Sigmoid colon (tissue), 7 donors: Measurements from ENCODE around the gene ODC1. TPM values are rescaled to one million over a fixed set of nuclear protein-coding genes. Genes with fewer than 3 reads are reported as not detected.

Source experiments
- DNase-seq: peaks from one replicate; pipeline ENCODE4 v3.0.0-alpha.2; 2019
- H3K27ac ChIP-seq, 4 donors: fragments of 200-600 bp; sonication (generic); one replicate each; pipeline ENCODE4 v1.5.1; 2016 to 2019; ENCODE audit warnings: mild to moderate bottlenecking in 1 of 4
- H3K27me3 ChIP-seq, 3 donors: fragments of 200-600 bp; sonication (generic); one replicate each; pipeline ENCODE4 v1.5.1; 2019; ENCODE audit warnings: mild to moderate bottlenecking in 1 of 3
- H3K36me3 ChIP-seq, 4 donors: fragments of 200-600 bp; sonication (generic); one replicate each; pipeline ENCODE4 v1.5.1; 2016 to 2019
- H3K4me1 ChIP-seq, 4 donors: fragments of 200-600 bp; sonication (generic); one replicate each; pipeline ENCODE4 v1.5.1; 2017 to 2019
- H3K4me3 ChIP-seq, 4 donors: fragments of 200-600 bp; sonication (generic); one replicate each; pipeline ENCODE4 v1.5.1; 2017 to 2019; ENCODE audit warnings: mild to moderate bottlenecking in 2 of 4, moderate library complexity in 1 of 4
- H3K9me3 ChIP-seq, 4 donors: fragments of 200-600 bp in 3 of 4; sonication (generic) in 3 of 4; one replicate each; pipeline versions ENCODE4 v1.5.1 to v1.6.1; 2013 to 2019
- EP300 ChIP-seq, 4 donors: sonication (generic); formaldehyde crosslinking; IDR thresholded peaks; one replicate each; pipeline ENCODE4 v1.6.1; 2017; ENCODE audit warnings: antibody characterized with exemption in 4 of 4
- POLR2A ChIP-seq, 2 donors: fragments of 450-650 bp; IDR thresholded peaks; one replicate each; pipeline ENCODE4 v1.6.1; 2016; ENCODE audit warnings: antibody characterized with exemption in 2 of 2, mild to moderate bottlenecking in 2 of 2, moderate library complexity in 2 of 2
- POLR2AphosphoS5 ChIP-seq, 4 donors: sonication (generic); formaldehyde crosslinking; IDR thresholded peaks; one replicate each; pipeline ENCODE4 v1.6.1; 2017; ENCODE audit warnings: antibody characterized with exemption in 4 of 4
- WGBS, 2 donors: extraction: QIAGEN DNeasy Blood & Tissue Kit; methylation state at CpG; one replicate each; pipeline ENCODE4 v1.1.7; 2013; 5-methylcytosine and 5-hydroxymethylcytosine counted together
- intact Hi-C: fragments of 100-400 bp; cut with DNase I; formaldehyde crosslinking; loops from one replicate; pipeline ENCODE4 v1.15.1; 2023
- polyA plus RNA-seq, 3 donors: library from polyadenylated mRNA; stranded (reverse); fragments of 200-250 nt; gene quantifications; one replicate each; pipeline ENCODE4 v1.2.3, GENCODE V29; 2013
- total RNA-seq, 4 donors: library from RNA; depleted of rRNA; stranded (reverse); fragments of >200 nt; gene quantifications; one replicate each; pipeline ENCODE4 v1.1.0, GENCODE V29; 2016
- TF ChIP-seq, protein P1 (sequence below), 4 experiments: fragments of 450-650 bp in 3 of 4; fragments of 200-600 bp in 1 of 4; IDR thresholded peaks; one replicate each; pipeline ENCODE4 v1.5.1; 2016 to 2019; ENCODE audit warnings: antibody characterized with exemption in 4 of 4, mild to moderate bottlenecking in 3 of 4, moderate library complexity in 2 of 4
- donor health status: healthy with polysubstance abuse.
- donor health status: Bipolar disorder and iron deficiency.
- donor health status: healthy.

ODC1 gene
- total and polyA plus RNA-seq, 7 donors = 34.8 to 88.2 (median 54.3) TPM

DNA sequence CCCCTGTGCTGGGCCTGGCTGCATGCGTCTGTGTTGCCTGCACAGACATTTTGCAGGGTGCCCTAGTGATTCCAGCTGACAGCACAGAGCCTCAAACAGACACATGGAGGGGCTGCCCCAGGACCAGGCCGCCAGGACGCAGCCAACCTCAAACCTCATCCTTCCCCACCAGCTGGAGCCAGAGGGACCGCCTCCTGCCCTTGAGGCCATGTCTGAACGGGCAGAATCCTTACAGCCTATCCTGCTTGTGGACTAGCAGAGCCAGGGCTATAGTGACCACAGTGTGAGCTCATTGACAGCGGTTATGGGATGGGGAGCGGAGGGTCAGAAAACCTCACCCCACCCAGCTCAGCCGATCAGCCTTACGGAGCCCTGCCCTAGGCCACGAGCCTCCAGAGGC lies 22.4 kb downstream of the ODC1 start:
- Histone ChIP-seq H3K4me1 (no peaks in the 10 kb centered on the region), H3K4me3 (no peak overlapping the region), H3K27me3 (no peaks in the 10 kb centered on the region), H3K36me3 (peaks cover 0 to 35% (median 10%) of the 10 kb centered on the region in 4 donors), H3K9me3 (no peaks in the 10 kb centered on the region), H3K27ac (no peak overlapping the region)
- TF ChIP-seq POLR2A (IDR thresholded peaks at IDR 0.05) = no peak
- TF ChIP-seq, protein P1, sequence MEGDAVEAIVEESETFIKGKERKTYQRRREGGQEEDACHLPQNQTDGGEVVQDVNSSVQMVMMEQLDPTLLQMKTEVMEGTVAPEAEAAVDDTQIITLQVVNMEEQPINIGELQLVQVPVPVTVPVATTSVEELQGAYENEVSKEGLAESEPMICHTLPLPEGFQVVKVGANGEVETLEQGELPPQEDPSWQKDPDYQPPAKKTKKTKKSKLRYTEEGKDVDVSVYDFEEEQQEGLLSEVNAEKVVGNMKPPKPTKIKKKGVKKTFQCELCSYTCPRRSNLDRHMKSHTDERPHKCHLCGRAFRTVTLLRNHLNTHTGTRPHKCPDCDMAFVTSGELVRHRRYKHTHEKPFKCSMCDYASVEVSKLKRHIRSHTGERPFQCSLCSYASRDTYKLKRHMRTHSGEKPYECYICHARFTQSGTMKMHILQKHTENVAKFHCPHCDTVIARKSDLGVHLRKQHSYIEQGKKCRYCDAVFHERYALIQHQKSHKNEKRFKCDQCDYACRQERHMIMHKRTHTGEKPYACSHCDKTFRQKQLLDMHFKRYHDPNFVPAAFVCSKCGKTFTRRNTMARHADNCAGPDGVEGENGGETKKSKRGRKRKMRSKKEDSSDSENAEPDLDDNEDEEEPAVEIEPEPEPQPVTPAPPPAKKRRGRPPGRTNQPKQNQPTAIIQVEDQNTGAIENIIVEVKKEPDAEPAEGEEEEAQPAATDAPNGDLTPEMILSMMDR (IDR thresholded peaks at IDR 0.05) = no peak
- no peak for TF ChIP-seq EP300 (IDR thresholded peaks at IDR 0.05)
- TF ChIP-seq POLR2AphosphoS5 (IDR thresholded peaks at IDR 0.05) = no peak
- 78 to 86% methylated on average over 10 of the region's 10 CpGs for WGBS, 2 donors
- intact Hi-C loops = no loop called here
- no peak for DNase-seq

GRCh38 chr2:10424916-10425505 lies 23.1 kb downstream of the ODC1 start:
- H3K4me3 ChIP-seq = no peak overlapping the region
- intact Hi-C loops = no loop called here
- TF ChIP-seq, protein P1 (IDR thresholded peaks at IDR 0.05) = no peak
- TF ChIP-seq POLR2A (IDR thresholded peaks at IDR 0.05) = no peak
- no peak for TF ChIP-seq EP300 (IDR thresholded peaks at IDR 0.05)
- TF ChIP-seq POLR2AphosphoS5 (IDR thresholded peaks at IDR 0.05) = no peak
- no peak for DNase-seq
- H3K27me3 ChIP-seq = no peaks in the 10 kb centered on the region
- no peaks in the 10 kb centered on the region for H3K4me1 ChIP-seq
- peaks cover 0 to 35% (median 10%) of the 10 kb centered on the region in 4 donors for H3K36me3 ChIP-seq
- WGBS, 2 donors = 87 to 90% methylated on average over 8 of the region's 8 CpGs
- H3K27ac ChIP-seq = no peak overlapping the region
- H3K9me3 ChIP-seq = no peaks in the 10 kb centered on the region

DNA sequence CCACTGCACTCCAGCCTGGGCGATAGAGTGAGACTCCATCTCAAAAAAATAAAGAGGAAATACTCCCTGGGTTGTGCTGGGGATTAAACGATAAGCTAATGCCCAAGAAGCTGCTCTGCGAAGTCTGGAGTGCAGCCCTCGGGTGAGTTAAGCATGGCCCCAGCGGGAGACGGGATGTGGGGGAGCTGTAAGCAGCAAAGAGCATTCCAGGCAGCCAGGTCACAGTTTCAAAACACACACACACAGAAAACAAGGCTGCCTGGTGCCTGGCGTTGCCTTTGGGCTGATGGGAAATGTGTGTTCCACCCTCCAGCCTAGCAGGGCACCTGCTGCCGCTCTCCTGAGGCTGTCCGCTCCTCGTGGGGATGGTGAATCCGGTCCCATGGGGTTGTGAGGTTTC lies 24.1 kb downstream of the ODC1 start:
- Histone ChIP-seq H3K36me3 (peaks cover 0 to 35% (median 10%) of the 10 kb centered on the region in 4 donors), H3K27ac (no peak overlapping the region)
- intact Hi-C loops = no loop called here

DNA sequence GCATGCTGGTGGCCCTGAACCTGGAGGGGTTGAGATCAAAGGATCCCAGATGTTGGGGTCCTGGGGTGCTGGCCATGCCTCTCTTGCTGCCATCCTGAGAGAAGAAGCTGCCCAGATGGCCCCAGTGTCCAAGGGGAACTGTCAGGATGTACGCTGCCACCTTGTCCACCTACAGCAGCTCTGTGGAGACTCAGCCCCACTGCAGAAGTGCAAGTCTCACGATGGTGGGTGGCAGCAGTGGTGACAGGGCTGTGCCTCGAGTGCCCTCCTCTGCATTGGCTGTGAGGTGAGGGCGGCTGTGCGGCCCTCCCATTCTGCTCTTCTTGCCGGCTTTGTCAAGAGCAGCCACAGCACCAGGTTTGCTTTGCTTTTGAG lies 24.7 kb downstream of the ODC1 start:
- Histone ChIP-seq H3K36me3 (peaks cover 0 to 35% (median 10%) of the 10 kb centered on the region in 4 donors), H3K27me3 (no peaks in the 10 kb centered on the region), H3K9me3 (no peaks in the 10 kb centered on the region), H3K4me1 (no peaks in the 10 kb centered on the region), H3K4me3 (no peak overlapping the region), H3K27ac (no peak overlapping the region)
- DNase-seq = no peak
- TF ChIP-seq POLR2A (IDR thresholded peaks at IDR 0.05) (no peak), EP300 (IDR thresholded peaks at IDR 0.05) (no peak), POLR2AphosphoS5 (IDR thresholded peaks at IDR 0.05) (no peak)
- intact Hi-C loops = no loop called here
- 80 to 90% methylated on average over 6 of the region's 6 CpGs for WGBS, 2 donors

More for the DNA sequence above, 24.1 kb downstream of the ODC1 start:
- TF ChIP-seq EP300 (IDR thresholded peaks at IDR 0.05) (no peak), POLR2AphosphoS5 (IDR thresholded peaks at IDR 0.05) (no peak), POLR2A (IDR thresholded peaks at IDR 0.05) (no peak)
- TF ChIP-seq, protein P1 (IDR thresholded peaks at IDR 0.05) = no peak
- no peaks in the 10 kb centered on the region for H3K4me1 ChIP-seq
- WGBS, 2 donors = 89 to 95% methylated on average over 11 of the region's 11 CpGs
- no peak overlapping the region for H3K4me3 ChIP-seq
- no peaks in the 10 kb centered on the region for H3K27me3 ChIP-seq
- H3K9me3 ChIP-seq = no peaks in the 10 kb centered on the region
- no peak for DNase-seq

DNA sequence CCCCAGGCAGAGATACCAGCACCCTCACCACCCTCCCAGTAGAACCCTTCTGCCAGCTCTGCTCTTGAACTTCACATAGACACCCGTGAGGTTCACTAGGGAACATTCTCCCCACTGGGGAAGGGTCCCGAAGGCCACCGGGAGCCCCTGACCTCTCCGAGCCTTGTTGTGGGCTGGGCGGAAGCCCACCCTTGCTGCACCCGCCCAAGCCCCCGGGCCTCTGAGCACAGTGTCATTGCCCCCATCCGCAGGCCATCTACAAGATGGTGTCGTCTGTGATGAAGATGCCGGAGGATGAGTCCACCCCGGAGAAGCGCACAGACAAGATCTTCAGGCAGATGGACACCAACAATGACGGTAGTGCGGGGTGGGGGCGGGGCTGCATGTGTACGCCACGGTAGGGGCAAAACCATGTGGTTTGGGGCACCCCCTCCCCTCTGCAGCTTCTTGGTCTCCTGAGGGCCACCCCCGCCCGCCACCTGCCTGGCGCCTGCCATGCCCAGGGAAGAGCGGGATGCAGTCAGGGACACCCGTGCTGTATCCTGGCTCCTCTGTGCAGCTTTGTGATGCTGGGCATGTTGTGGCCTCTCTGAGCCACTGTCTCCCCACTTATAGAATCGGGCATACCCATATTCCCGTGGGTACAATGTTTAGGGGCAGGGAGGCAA lies 25.3 kb downstream of the ODC1 start:
- WGBS, 2 donors = 93 to 94% methylated on average over 24 of the region's 24 CpGs
- no peaks in the 10 kb centered on the region for H3K4me1 ChIP-seq

More for the DNA sequence above, 25.3 kb downstream of the ODC1 start:
- H3K36me3 ChIP-seq = peaks cover 0 to 35% (median 10%) of the 10 kb centered on the region in 4 donors
- H3K9me3 ChIP-seq = no peaks in the 10 kb centered on the region
- no peak overlapping the region for H3K4me3 ChIP-seq
- DNase-seq = no peak
- TF ChIP-seq, protein P1 (IDR thresholded peaks at IDR 0.05) = no peak
- TF ChIP-seq POLR2AphosphoS5 (IDR thresholded peaks at IDR 0.05) = no peak
- no peak for TF ChIP-seq EP300 (IDR thresholded peaks at IDR 0.05)
- TF ChIP-seq POLR2A (IDR thresholded peaks at IDR 0.05) = no peak
- H3K27ac ChIP-seq = no peak overlapping the region
- intact Hi-C loops = no loop called here
- no peaks in the 10 kb centered on the region for H3K27me3 ChIP-seq
